Endothelial cell (in vitro differentiated cells): Measurements from ENCODE around the gene GTPBP3. TPM values are rescaled to one million over a fixed set of nuclear protein-coding genes. Genes with fewer than 3 reads are reported as not detected.

Source experiments
- DNase-seq: peaks from one replicate; pipeline ENCODE4 v3.0.0; 2021; ENCODE audit warnings: low spot score
- H3K27ac Mint-ChIP-seq: one replicate; pipeline ENCODE4 v1.8.0; 2021; ENCODE audit warnings: mixed read lengths, inconsistent platforms; ENCODE audit not compliant: unreplicated experiment
- H3K27me3 Mint-ChIP-seq: one replicate; pipeline ENCODE4 v1.8.0; 2021; ENCODE audit warnings: mild to moderate bottlenecking, moderate library complexity, mixed read lengths, inconsistent platforms; ENCODE audit not compliant: unreplicated experiment
- H3K36me3 Mint-ChIP-seq: one replicate; pipeline ENCODE4 v1.8.0; 2021; ENCODE audit warnings: mild to moderate bottlenecking, low read depth, mixed read lengths, inconsistent platforms; ENCODE audit not compliant: unreplicated experiment
- H3K4me1 Mint-ChIP-seq: one replicate; pipeline ENCODE4 v1.8.0; 2021; ENCODE audit warnings: mild to moderate bottlenecking, mixed read lengths, inconsistent platforms; ENCODE audit not compliant: unreplicated experiment
- H3K4me3 Mint-ChIP-seq: one replicate; pipeline ENCODE4 v1.8.0; 2021; ENCODE audit warnings: mild to moderate bottlenecking, mixed read lengths, inconsistent platforms; ENCODE audit not compliant: unreplicated experiment
- H3K9me3 Mint-ChIP-seq: one replicate; pipeline ENCODE4 v1.8.0; 2021; ENCODE audit warnings: mixed read lengths, inconsistent platforms; ENCODE audit not compliant: unreplicated experiment
- CTCF ChIP-seq: fragments of 200-600 bp; sonication (generic); IDR thresholded peaks from one replicate; pipeline ENCODE4 v1.5.0; 2021; ENCODE audit warnings: antibody characterized with exemption; ENCODE audit not compliant: unreplicated experiment
- total RNA-seq: library from RNA; stranded (reverse); fragmentation: NEBNext Ultra II Directional; extraction: Animal tissue kit (Norgen Biotek cat#: 25700); gene quantifications from one replicate; pipeline ENCODE4 v1.2.1, GENCODE V29; 2021; ENCODE audit not compliant: unreplicated experiment

The GTPBP3 gene
- total RNA-seq, 1 donor from 2014 or later: 27.3 TPM

DNA sequence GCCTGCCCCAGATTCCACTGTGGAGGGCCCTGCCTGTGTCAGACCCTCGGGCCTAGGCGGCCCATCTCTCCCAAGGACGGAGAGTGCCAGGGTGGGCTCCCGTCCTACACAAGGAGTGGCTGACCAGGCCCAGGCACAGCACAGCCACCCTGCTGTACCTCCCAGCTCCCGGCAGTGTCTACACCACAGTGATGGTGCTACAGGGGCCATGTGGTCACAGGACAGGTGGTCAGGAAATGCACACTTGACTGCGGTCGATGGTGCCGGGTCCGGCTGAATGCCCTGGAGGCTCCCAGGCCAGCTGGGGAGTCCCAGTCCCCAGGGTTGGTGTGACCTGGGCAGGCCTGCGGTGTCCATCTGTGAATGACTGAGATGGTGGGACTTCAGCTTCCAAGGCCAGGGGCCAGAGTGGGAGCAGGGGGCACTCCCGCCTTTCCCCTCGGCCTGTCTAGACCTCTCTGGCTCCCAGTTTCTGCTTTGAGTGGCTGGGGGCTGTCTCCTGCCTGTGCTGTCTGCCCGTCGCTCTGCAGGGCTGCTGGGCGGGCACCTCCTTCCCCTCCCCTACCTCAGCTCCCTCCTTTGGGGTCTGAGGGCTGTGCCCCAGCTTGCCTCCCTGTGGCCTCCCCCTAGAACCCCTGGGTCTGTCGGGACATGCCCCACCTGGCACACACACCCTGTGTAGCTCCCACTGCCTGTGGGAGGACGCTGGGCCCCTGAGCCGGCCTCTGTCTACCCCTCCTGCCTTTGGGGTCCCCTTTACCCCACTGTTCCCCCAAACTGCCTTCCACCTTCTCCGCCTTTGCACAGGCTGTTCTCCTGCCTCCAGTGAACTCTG is 15.5 kb upstream of the GTPBP3 start:
- peaks cover 9% of the 10 kb centered on the region for H3K27me3 Mint-ChIP-seq
- H3K9me3 Mint-ChIP-seq: no peaks in the 10 kb centered on the region
- peak overlapping the region; percentile 23 for H3K4me3 Mint-ChIP-seq
- no peak for TF ChIP-seq CTCF
- H3K4me1 Mint-ChIP-seq: no peaks in the 10 kb centered on the region
- DNase-seq: no peak
- no peak overlapping the region for H3K27ac Mint-ChIP-seq
- peaks cover 15% of the 10 kb centered on the region for H3K36me3 Mint-ChIP-seq

GRCh38 chr19:17322854-17323253 is 14.5 kb upstream of the GTPBP3 start:
- Mint-ChIP-seq H3K36me3 (peaks cover 15% of the 10 kb centered on the region), H3K27me3 (peaks cover 12% of the 10 kb centered on the region), H3K4me3 (peak overlapping the region; percentile 23), H3K4me1 (no peaks in the 10 kb centered on the region), H3K27ac (peak overlapping the region; percentile 13), H3K9me3 (no peaks in the 10 kb centered on the region)
- no peak for TF ChIP-seq CTCF
- no peak for DNase-seq

DNA sequence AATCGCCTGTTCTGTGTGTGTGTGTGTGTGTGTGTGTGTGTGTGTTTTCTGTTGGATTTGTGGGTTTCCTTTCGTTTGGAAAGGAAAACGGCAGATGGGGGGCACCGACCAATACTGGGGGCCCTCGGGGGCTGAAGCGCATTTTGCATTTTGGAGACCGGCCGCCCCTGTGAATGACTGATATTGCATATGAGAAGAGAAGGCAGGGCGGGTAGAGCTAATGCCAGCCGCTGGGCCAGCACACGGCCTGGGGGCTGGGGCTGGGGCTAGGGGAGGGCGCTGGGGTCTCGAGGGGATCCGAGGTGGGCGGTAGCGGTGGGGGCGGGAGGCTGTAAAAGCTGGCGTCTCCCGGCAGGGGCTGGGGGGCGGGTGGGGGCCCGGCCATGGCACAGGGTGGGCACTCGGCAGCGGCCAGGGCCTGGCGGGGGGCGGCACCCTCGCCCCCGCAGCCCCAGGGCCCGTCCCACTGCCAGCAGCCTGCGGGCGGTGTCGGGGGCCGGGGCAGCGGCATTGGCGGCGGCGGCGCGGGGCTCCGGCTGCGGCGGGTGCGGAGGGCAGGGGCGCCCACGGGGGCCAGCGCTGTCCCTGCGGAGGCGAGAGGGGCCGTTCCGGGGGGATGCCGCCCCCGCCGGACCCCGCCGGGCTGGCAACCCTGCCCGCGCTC is 13.9 kb upstream of the GTPBP3 start:
- DNase-seq: no peak

DNA sequence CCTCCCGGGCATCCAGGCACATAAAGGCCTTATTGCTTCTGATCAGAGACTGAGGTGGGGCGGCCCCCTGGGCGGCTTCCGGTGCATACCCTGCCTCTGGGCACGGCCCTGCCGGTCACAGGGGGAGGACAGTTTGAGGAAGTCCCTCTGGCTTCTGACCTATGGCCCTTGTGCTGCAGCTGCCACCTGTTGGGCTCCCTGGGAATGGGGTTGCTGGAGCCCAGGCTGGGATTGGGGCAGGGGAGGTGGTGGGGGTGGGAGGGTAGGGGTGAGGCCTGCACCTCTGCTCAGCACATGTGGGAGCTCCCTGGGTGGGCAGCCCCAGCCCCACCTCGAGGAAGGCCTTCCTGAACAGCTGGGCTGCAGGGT is 13.4 kb upstream of the GTPBP3 start:
- Mint-ChIP-seq H3K9me3 (no peaks in the 10 kb centered on the region), H3K4me1 (no peaks in the 10 kb centered on the region), H3K27me3 (peaks cover 12% of the 10 kb centered on the region), H3K4me3 (no peak overlapping the region), H3K27ac (no peak overlapping the region), H3K36me3 (peaks cover 15% of the 10 kb centered on the region)
- no peak for DNase-seq
- TF ChIP-seq CTCF: no peak

More for the DNA sequence above, 13.9 kb upstream of the GTPBP3 start:
- no peak for TF ChIP-seq CTCF
- peaks cover 15% of the 10 kb centered on the region for H3K36me3 Mint-ChIP-seq
- no peaks in the 10 kb centered on the region for H3K4me1 Mint-ChIP-seq
- no peak overlapping the region for H3K27ac Mint-ChIP-seq
- H3K9me3 Mint-ChIP-seq: no peaks in the 10 kb centered on the region
- H3K27me3 Mint-ChIP-seq: peaks cover 12% of the 10 kb centered on the region
- H3K4me3 Mint-ChIP-seq: peak overlapping the region; percentile 67
